PFSK-1 (cell line): ENCODE results near the gene GBP2.

ENCODE experiments used
- FOXP2 ChIP-seq: optimal IDR thresholded peaks from 2 replicates; pipeline ENCODE3; 2011; ENCODE audit warnings: borderline replicate concordance, control low read depth, inconsistent platforms; ENCODE audit not compliant: insufficient read depth; ENCODE audit errors: extremely low read length, extremely low read depth
- POLR2AphosphoS5 ChIP-seq: IDR thresholded peaks from 2 replicates; pipeline ENCODE4 v1.6.1; 2012; ENCODE audit warnings: low read depth, mild to moderate bottlenecking, control low read depth, low read length, moderate library complexity
- REST ChIP-seq, 2 experiments: IDR thresholded peaks; 2 replicates each; pipeline versions ENCODE4 v1.6.1 to v1.8.0; 2011 to 2012; ENCODE audit warnings: low read depth in 2 of 2, low read length in 2 of 2, control low read depth in 1 of 2, inconsistent platforms in 1 of 2, mild to moderate bottlenecking in 1 of 2, moderate library complexity in 1 of 2; ENCODE audit not compliant: insufficient read depth in 1 of 2
- SIN3A ChIP-seq: IDR thresholded peaks from 2 replicates; pipeline ENCODE4 v1.6.1; 2012; ENCODE audit warnings: mild to moderate bottlenecking, low read length, moderate library complexity, borderline replicate concordance; ENCODE audit not compliant: insufficient read depth
- TAF1 ChIP-seq: IDR thresholded peaks from 2 replicates; pipeline ENCODE4 v1.6.1; 2012; ENCODE audit warnings: low read length, control low read depth, borderline replicate concordance; ENCODE audit not compliant: insufficient read depth

The GBP2 gene

GRCh38 chr1:89125240-89125912, 538 bp downstream of the GBP2 start:
- TF ChIP-seq FOXP2 (no peak), REST (IDR thresholded peaks at IDR 0.05; ENCODE audit: insufficient read depth in 1 of 2, low read depth in 2 of 2, low read length in 2 of 2) (no peak), SIN3A (no peak), POLR2AphosphoS5 (no peak), TAF1 (no peak)

- TF ChIP-seq REST (IDR thresholded peaks at IDR 0.05; ENCODE audit: insufficient read depth in 1 of 2, low read depth in 2 of 2, low read length in 2 of 2) (no peak), POLR2AphosphoS5 (no peak), SIN3A (no peak), FOXP2 (no peak), TAF1 (no peak)
Observed at GRCh38 chr1:89121641-89122040, 4.3 kb downstream of the GBP2 start.

GRCh38 chr1:89114662-89115061, 11.3 kb downstream of the GBP2 start:
- no peak for TF ChIP-seq FOXP2
- no peak for TF ChIP-seq REST (IDR thresholded peaks at IDR 0.05; ENCODE audit: insufficient read depth in 1 of 2, low read depth in 2 of 2, low read length in 2 of 2)
- no peak for TF ChIP-seq POLR2AphosphoS5
- no peak for TF ChIP-seq SIN3A
- TF ChIP-seq TAF1, result no peak

- no peak for TF ChIP-seq TAF1
- TF ChIP-seq POLR2AphosphoS5, result no peak
- no peak for TF ChIP-seq FOXP2
- TF ChIP-seq SIN3A, result no peak
Observed at GRCh38 chr1:89112871-89113613, 12.9 kb downstream of the GBP2 start.

GRCh38 chr1:89104687-89105086, 21.2 kb downstream of the GBP2 start:
- TF ChIP-seq REST (IDR thresholded peaks at IDR 0.05; ENCODE audit: insufficient read depth in 1 of 2, low read depth in 2 of 2, low read length in 2 of 2), result no peak
- no peak for TF ChIP-seq FOXP2
- no peak for TF ChIP-seq SIN3A
- no peak for TF ChIP-seq TAF1
- TF ChIP-seq POLR2AphosphoS5, result no peak
